HepG2 (cell line): ENCODE data around the gene EML2. TPM values are rescaled to one million over a fixed set of nuclear protein-coding genes. Genes with fewer than 3 reads are reported as not detected.

Experiments used
- CAMTA2 ChIP-seq: sonication (generic); formaldehyde crosslinking; IDR thresholded peaks from 2 replicates; pipeline ENCODE4 v1.4.0; 2020; ENCODE audit warnings: mild to moderate bottlenecking, missing genetic modification reagents, borderline replicate concordance
- DR1 ChIP-seq: sonication (generic); formaldehyde crosslinking; IDR thresholded peaks from 2 replicates; pipeline ENCODE4 v1.8.0; 2021; ENCODE audit warnings: mild to moderate bottlenecking, missing genetic modification reagents, inconsistent platforms
- ELF1 ChIP-seq: sonication (generic); formaldehyde crosslinking; IDR thresholded peaks from 2 replicates; pipeline ENCODE4 v1.4.0; 2020; ENCODE audit warnings: missing genetic modification reagents
- HNRNPLL ChIP-seq: fragments of 200-400 bp; formaldehyde crosslinking; IDR thresholded peaks from 2 replicates; pipeline ENCODE4 v1.6.1; 2017; ENCODE audit warnings: mild to moderate bottlenecking, low read depth, low read length; ENCODE audit not compliant: poor library complexity, severe bottlenecking
- KAT2B ChIP-seq: fragments of 150-350 bp; IDR thresholded peaks from 2 replicates; pipeline ENCODE4 v1.6.1; 2014; ENCODE audit warnings: low read depth, low read length, borderline replicate concordance
- NCOA1 ChIP-seq: sonication (generic); formaldehyde crosslinking; IDR thresholded peaks from 2 replicates; pipeline ENCODE4 v1.9.0; 2021; ENCODE audit warnings: missing genetic modification reagents
- NR2F6 ChIP-seq, 2 experiments: IDR thresholded peaks; 2 replicates each; pipeline ENCODE4 v1.6.1; 2016; ENCODE audit warnings: antibody characterized with exemption in 1 of 2, mild to moderate bottlenecking in 1 of 2
- TCF7 ChIP-seq: sonication (generic); IDR thresholded peaks from 2 replicates; pipeline ENCODE4 v1.6.1; 2016; ENCODE audit warnings: antibody characterized with exemption, low read depth
- ZFP36L1 ChIP-seq: sonication (generic); formaldehyde crosslinking; IDR thresholded peaks from 2 replicates; pipeline ENCODE4 v1.8.0; 2022; ENCODE audit warnings: mild to moderate bottlenecking, missing genetic modification reagents, moderate library complexity
- ZNF652 ChIP-seq: IDR thresholded peaks from 2 replicates; pipeline ENCODE4 v1.6.1; 2016; ENCODE audit warnings: low read depth, borderline replicate concordance
- ZSCAN9 ChIP-seq: IDR thresholded peaks from 2 replicates; pipeline ENCODE4 v1.6.1; 2016; ENCODE audit warnings: borderline replicate concordance
- polyA plus RNA-seq, 8 experiments: library from polyadenylated mRNA; depleted of rRNA in 3 of 8; stranded (reverse) in 7 of 8; unstranded in 1 of 8; fragments of >200 nt; fragmentation: Illumina TruSeq in 4 of 8; extraction: Trizol in 4 of 8; gene quantifications; 2 replicates each; pipeline versions ENCODE4 v1.2.1 to v1.2.3, GENCODE V29; 2011 to 2016; ENCODE audit warnings: low read depth in 4 of 8, missing spikeins in 1 of 8, mixed read lengths in 1 of 8; ENCODE audit not compliant: insufficient read depth in 1 of 8
- total RNA-seq, 5 experiments: library from RNA; depleted of rRNA; stranded (reverse); fragments of >200 nt; fragmentation: Illumina TruSeq; extraction: Trizol; gene quantifications; 2 replicates each; pipeline ENCODE4 v1.2.3, GENCODE V29; 2016; ENCODE audit warnings: low read depth in 1 of 5
- TF ChIP-seq, protein P1 (sequence below): IDR thresholded peaks from 2 replicates; pipeline ENCODE4 v1.6.1; 2016
- TF ChIP-seq, protein P2 (sequence below): sonication (generic); formaldehyde crosslinking; IDR thresholded peaks from 2 replicates; pipeline ENCODE4 v1.5.1; 2020; ENCODE audit warnings: missing genetic modification reagents, mild to moderate bottlenecking, borderline replicate concordance
- TF ChIP-seq, protein P3 (sequence below): sonication (generic); formaldehyde crosslinking; IDR thresholded peaks from 2 replicates; pipeline ENCODE4 v1.4.0; 2020; ENCODE audit warnings: missing genetic modification reagents; ENCODE audit errors: not compliant biosample characterization
- TF ChIP-seq, protein P4 (sequence below): sonication (generic); formaldehyde crosslinking; IDR thresholded peaks from 2 replicates; pipeline ENCODE4 v1.9.0; 2021; ENCODE audit warnings: missing genetic modification reagents, borderline replicate concordance

Gene EML2
- total and polyA plus RNA-seq, 2 of the 13 experiments (the other 11 are each of a cell fraction or from before 2014, with no cell fraction given): 7.3 to 12.9 TPM

DNA sequence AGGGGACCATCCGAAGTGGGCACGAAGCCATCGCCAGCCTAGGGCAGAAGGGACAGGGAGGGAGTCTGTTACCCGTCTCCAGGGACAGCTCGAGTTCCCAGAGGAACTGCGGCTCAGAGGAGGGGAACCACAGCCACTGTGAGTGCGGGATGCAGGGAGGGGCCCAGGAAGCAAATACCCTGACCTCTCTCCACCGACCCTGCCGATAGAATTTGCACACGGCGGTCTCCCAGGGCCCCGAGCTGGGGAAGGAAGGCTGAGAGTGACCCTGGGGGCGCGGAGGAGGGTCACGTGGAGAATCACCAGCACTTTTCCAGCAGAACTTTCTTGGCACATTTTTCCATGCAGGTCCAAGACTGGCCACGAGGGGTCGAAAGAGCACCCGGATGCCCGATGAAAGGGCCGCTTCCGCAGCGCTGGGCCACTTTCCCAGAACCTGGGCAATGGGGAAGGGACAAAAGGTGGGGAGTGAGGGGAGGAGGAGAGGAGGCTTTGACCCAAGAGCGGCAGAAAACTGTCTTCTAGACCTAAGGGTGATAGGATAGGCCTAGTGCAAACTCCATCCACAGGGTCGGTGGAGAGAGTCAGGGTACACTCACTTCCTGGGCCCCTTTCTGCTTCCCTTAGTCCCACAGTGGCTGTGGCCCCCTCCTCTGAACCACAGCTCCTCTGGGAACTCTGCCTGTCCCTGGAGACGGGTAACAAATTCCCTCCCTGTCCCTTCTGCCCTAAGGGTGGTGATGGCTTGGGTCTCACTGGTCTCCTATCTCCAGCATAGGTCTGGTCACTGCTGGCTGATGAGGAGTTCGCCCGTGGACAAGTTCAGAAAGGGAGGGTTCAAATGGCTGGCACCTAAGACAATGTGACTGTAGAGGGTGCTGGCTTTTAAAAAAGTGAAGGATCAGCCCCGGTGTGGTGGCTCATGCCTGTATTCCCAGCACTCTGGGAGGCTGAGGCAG lies 31.8 kb downstream of the EML2 start (continued):
- TF ChIP-seq, protein P1, sequence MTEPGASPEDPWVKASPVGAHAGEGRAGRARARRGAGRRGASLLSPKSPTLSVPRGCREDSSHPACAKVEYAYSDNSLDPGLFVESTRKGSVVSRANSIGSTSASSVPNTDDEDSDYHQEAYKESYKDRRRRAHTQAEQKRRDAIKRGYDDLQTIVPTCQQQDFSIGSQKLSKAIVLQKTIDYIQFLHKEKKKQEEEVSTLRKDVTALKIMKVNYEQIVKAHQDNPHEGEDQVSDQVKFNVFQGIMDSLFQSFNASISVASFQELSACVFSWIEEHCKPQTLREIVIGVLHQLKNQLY: no peak
- TF ChIP-seq, protein P2, sequence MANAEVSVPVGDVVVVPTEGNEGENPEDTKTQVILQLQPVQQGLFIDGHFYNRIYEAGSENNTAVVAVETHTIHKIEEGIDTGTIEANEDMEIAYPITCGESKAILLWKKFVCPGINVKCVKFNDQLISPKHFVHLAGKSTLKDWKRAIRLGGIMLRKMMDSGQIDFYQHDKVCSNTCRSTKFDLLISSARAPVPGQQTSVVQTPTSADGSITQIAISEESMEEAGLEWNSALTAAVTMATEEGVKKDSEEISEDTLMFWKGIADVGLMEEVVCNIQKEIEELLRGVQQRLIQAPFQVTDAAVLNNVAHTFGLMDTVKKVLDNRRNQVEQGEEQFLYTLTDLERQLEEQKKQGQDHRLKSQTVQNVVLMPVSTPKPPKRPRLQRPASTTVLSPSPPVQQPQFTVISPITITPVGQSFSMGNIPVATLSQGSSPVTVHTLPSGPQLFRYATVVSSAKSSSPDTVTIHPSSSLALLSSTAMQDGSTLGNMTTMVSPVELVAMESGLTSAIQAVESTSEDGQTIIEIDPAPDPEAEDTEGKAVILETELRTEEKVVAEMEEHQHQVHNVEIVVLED (CRISPR knock-in tag): 0 out of 2 replicates have a peak, but pooled peaks have one; percentile 12
- no peak for TF ChIP-seq ZFP36L1 (CRISPR knock-in tag)
- no peak for TF ChIP-seq NR2F6 (IDR thresholded peaks at IDR 0.05)
- TF ChIP-seq NR2F6 (CRISPR knock-in tag; IDR thresholded peaks at IDR 0.05): peak; percentile 21; the same call in 1 of the 2 replicates
- peak; percentile 37; the same call in 1 of the 2 replicates for TF ChIP-seq ZSCAN9 (CRISPR knock-in tag)
- TF ChIP-seq CAMTA2 (CRISPR knock-in tag): no peak
- TF ChIP-seq, protein P3, sequence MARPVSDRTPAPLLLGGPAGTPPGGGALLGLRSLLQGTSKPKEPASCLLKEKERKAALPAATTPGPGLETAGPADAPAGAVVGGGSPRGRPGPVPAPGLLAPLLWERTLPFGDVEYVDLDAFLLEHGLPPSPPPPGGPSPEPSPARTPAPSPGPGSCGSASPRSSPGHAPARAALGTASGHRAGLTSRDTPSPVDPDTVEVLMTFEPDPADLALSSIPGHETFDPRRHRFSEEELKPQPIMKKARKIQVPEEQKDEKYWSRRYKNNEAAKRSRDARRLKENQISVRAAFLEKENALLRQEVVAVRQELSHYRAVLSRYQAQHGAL (CRISPR knock-in tag): no peak
- no peak for TF ChIP-seq DR1 (CRISPR knock-in tag)
- no peak for TF ChIP-seq ZNF652 (CRISPR knock-in tag)
- peak; percentile 79 for TF ChIP-seq ELF1 (CRISPR knock-in tag)
- no peak for TF ChIP-seq NCOA1 (CRISPR knock-in tag)
- TF ChIP-seq HNRNPLL: peak; percentile 59
- TF ChIP-seq KAT2B: no peak
- peak; percentile 66; the same call in 1 of the 2 replicates for TF ChIP-seq TCF7
- TF ChIP-seq, protein P4, sequence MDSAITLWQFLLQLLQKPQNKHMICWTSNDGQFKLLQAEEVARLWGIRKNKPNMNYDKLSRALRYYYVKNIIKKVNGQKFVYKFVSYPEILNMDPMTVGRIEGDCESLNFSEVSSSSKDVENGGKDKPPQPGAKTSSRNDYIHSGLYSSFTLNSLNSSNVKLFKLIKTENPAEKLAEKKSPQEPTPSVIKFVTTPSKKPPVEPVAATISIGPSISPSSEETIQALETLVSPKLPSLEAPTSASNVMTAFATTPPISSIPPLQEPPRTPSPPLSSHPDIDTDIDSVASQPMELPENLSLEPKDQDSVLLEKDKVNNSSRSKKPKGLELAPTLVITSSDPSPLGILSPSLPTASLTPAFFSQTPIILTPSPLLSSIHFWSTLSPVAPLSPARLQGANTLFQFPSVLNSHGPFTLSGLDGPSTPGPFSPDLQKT (CRISPR knock-in tag): no peak
